Activated CD4-positive, alpha-beta T cell treated with anti-CD3 and anti-CD28 coated beads, Interleukin-2, amount 10 ng/mL, durations not matched to agents 7 days and 5 days (primary cell): ENCODE data around the gene FMNL1. TPM values are rescaled to one million over a fixed set of nuclear protein-coding genes. Genes with fewer than 3 reads are reported as not detected.

Experiments used
- CTCF ChIA-PET: fragments of 350-600 bp; sonication (Branson Sonifier 250); formaldehyde crosslinking; loops from one replicate; lab custom pipeline; 2021; ENCODE audit warnings: antibody characterized with exemption; lab: Charles Lee
- POLR2A ChIA-PET: fragments of 350-600 bp; sonication (Branson Sonifier 250); formaldehyde crosslinking; loops from one replicate; lab custom pipeline; 2021; ENCODE audit warnings: antibody characterized with exemption; lab: Charles Lee
- DNase-seq: peaks from one replicate; pipeline ENCODE4 v3.0.0-alpha.2; 2020
- H3K27ac Mint-ChIP-seq: one replicate; pipeline ENCODE4 v1.8.0; 2021; ENCODE audit warnings: mild to moderate bottlenecking, moderate library complexity, mixed read lengths
- H3K27me3 Mint-ChIP-seq: one replicate; pipeline ENCODE4 v1.8.0; 2021; ENCODE audit warnings: mixed read lengths
- H3K36me3 Mint-ChIP-seq: one replicate; pipeline ENCODE4 v1.8.0; 2021; ENCODE audit warnings: low read depth, mixed read lengths
- H3K4me1 Mint-ChIP-seq: one replicate; pipeline ENCODE4 v1.8.0; 2021; ENCODE audit warnings: mixed read lengths
- H3K4me3 Mint-ChIP-seq: one replicate; pipeline ENCODE4 v1.8.0; 2021; ENCODE audit warnings: mild to moderate bottlenecking, moderate library complexity, mixed read lengths
- H3K9me3 Mint-ChIP-seq: one replicate; pipeline ENCODE4 v1.8.0; 2021; ENCODE audit warnings: mixed read lengths
- total RNA-seq, 2 experiments: library from RNA; stranded (reverse); gene quantifications; one replicate each; pipeline ENCODE4 v1.2.3, GENCODE V29; 2021

FMNL1 gene
- total RNA-seq, 2 experiments from 2014 or later: 391 to 410 TPM

GRCh38 chr17:45230787-45231480, 9.2 kb downstream of the FMNL1 start:
- Mint-ChIP-seq H3K4me1 (peaks cover 90% of the 10 kb centered on the region), H3K27ac (peak overlapping the region; percentile 100), H3K9me3 (no peaks in the 10 kb centered on the region), H3K27me3 (no peaks in the 10 kb centered on the region), H3K4me3 (no peak overlapping the region), H3K36me3 (peaks cover 51% of the 10 kb centered on the region)
- POLR2A ChIA-PET: no interaction called here
- DNase-seq: no peak
- CTCF ChIA-PET: interaction anchor here (0.5 to 6.2 kb wide), 9 partner anchors 12 to 96 kb away, joined by 3 to 64 read pairs (median 8); partner anchors contain the start of gene ACBD4

DNA sequence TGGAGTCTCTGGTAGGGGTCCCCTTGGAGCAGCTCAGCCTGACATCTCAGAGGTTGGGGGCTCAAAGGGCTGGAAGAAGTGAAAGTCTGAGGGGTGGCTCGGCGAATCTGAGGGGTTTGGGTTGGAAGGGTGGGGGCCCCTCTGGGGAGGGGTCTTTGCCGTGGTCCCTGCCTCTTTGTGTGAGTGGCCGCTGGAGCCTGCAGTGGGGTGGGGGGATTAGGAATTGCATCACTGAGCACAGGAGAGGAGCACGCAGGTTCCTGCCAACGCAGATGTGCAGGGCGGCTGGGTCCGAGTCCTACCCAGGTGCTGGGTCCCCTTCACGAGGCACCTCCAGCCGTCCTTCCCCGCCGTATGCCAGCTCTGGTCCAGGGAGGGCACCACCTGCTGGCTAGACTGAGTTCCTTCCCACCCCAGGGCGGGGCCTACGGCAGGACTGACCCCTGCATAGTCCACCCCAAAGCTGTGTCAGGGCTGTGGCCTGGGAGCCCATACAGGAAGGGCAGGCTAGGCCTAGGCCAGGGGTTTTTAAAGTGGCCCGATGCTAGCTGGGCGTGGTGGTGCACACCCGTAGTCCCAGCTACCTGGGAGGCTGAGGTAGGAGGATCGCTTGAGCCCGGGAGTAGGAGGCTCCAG, 9.9 kb downstream of the FMNL1 start:
- peaks cover 85% of the 10 kb centered on the region for H3K4me1 Mint-ChIP-seq

GRCh38 chr17:45232514-45233422, 11.1 kb downstream of the FMNL1 start:
- Mint-ChIP-seq H3K27me3 (no peaks in the 10 kb centered on the region), H3K27ac (peak overlapping the region; percentile 68), H3K9me3 (no peaks in the 10 kb centered on the region), H3K4me1 (peaks cover 81% of the 10 kb centered on the region), H3K4me3 (no peak overlapping the region), H3K36me3 (peaks cover 50% of the 10 kb centered on the region)
- ChIA-PET CTCF (interaction anchor here (0.8 to 5.9 kb wide), 7 partner anchors 13 to 152 kb away, joined by 4 to 64 read pairs (median 8); partner anchors contain the start of gene ACBD4), POLR2A (no interaction called here)
- no peak for DNase-seq

More for the DNA sequence above, 9.9 kb downstream of the FMNL1 start:
- no peaks in the 10 kb centered on the region for H3K27me3 Mint-ChIP-seq
- DNase-seq: no peak
- CTCF ChIA-PET: interaction anchor here (0.5 to 6.2 kb wide), 10 partner anchors 12 to 154 kb away, joined by 3 to 64 read pairs (median 9); partner anchors contain the start of gene ACBD4
- H3K36me3 Mint-ChIP-seq: peaks cover 50% of the 10 kb centered on the region
- peak overlapping the region; percentile 68 for H3K27ac Mint-ChIP-seq
- POLR2A ChIA-PET: no interaction called here
- no peaks in the 10 kb centered on the region for H3K9me3 Mint-ChIP-seq
- H3K4me3 Mint-ChIP-seq: no peak overlapping the region

- Mint-ChIP-seq H3K27ac (peak overlapping the region; percentile 55), H3K4me3 (no peak overlapping the region), H3K36me3 (peaks cover 56% of the 10 kb centered on the region), H3K27me3 (no peaks in the 10 kb centered on the region), H3K4me1 (peaks cover 78% of the 10 kb centered on the region), H3K9me3 (no peaks in the 10 kb centered on the region)
- POLR2A ChIA-PET: no interaction called here
- CTCF ChIA-PET: interaction anchor here (0.8 to 3.5 kb wide), 2 partner anchors 14 to 98 kb away, joined by 5 to 10 read pairs; partner anchors contain the start of gene ACBD4
- DNase-seq: no peak
Measured at GRCh38 chr17:45233423-45233924, 11.8 kb downstream of the FMNL1 start.

GRCh38 chr17:45234641-45235415, 13.1 kb downstream of the FMNL1 start:
- Mint-ChIP-seq H3K9me3 (no peaks in the 10 kb centered on the region), H3K36me3 (peaks cover 67% of the 10 kb centered on the region), H3K27ac (peak overlapping the region; percentile 83), H3K27me3 (no peaks in the 10 kb centered on the region), H3K4me3 (peak overlapping the region; percentile 25), H3K4me1 (peaks cover 70% of the 10 kb centered on the region)
- ChIA-PET CTCF (interaction anchor here (0.6 to 3.5 kb wide), 12 partner anchors 8 to 100 kb away, joined by 3 to 20 read pairs (median 5); partner anchors contain the start of gene ACBD4), POLR2A (interaction anchor here (1.0 kb wide), 1 partner anchor 82 kb away, joined by 3 read pairs; the partner anchor contains the start of gene MAP3K14)
- DNase-seq: peak; percentile 54

- ChIA-PET POLR2A (interaction anchor here (0.6 to 1.0 kb wide), 2 partner anchors 24 to 81 kb away, joined by 3 to 5 read pairs; partner anchors contain the start of gene MAP3K14), CTCF (interaction anchor here (0.6 to 3.5 kb wide), 16 partner anchors 9 to 100 kb away, joined by 3 to 20 read pairs (median 4); partner anchors contain the start of gene ACBD4)
- Mint-ChIP-seq H3K36me3 (peaks cover 72% of the 10 kb centered on the region), H3K27me3 (no peaks in the 10 kb centered on the region), H3K4me1 (peaks cover 62% of the 10 kb centered on the region), H3K9me3 (no peaks in the 10 kb centered on the region), H3K27ac (peak overlapping the region; percentile 83), H3K4me3 (no peak overlapping the region)
- DNase-seq: peak; percentile 84
Measured at GRCh38 chr17:45235416-45236281, 14.0 kb downstream of the FMNL1 start.

DNA sequence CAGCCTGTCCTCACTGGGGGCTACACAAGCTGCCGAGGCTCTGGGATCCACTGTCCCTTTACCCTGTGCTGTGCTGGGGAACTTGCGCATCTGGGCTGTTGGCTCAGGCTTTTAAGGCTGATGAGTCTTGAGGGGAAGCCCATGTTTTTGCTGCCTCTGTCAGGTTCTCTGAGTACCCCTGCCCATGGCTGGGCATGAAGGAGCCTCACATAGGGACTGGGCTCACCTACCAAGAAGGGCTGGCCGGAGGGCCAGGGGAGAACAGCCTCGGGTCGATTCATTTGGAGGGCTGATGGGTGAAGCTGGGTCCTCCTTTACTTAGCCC, 14.6 kb downstream of the FMNL1 start:
- H3K4me3 Mint-ChIP-seq: no peak overlapping the region
- POLR2A ChIA-PET: no interaction called here
- no peaks in the 10 kb centered on the region for H3K27me3 Mint-ChIP-seq
- CTCF ChIA-PET: interaction anchor here (0.5 to 3.5 kb wide), 14 partner anchors 9 to 101 kb away, joined by 3 to 20 read pairs (median 4); partner anchors contain the start of gene ACBD4
- H3K9me3 Mint-ChIP-seq: no peaks in the 10 kb centered on the region
- peaks cover 76% of the 10 kb centered on the region for H3K36me3 Mint-ChIP-seq
- no peak overlapping the region for H3K27ac Mint-ChIP-seq
- peaks cover 62% of the 10 kb centered on the region for H3K4me1 Mint-ChIP-seq
- no peak for DNase-seq

DNA sequence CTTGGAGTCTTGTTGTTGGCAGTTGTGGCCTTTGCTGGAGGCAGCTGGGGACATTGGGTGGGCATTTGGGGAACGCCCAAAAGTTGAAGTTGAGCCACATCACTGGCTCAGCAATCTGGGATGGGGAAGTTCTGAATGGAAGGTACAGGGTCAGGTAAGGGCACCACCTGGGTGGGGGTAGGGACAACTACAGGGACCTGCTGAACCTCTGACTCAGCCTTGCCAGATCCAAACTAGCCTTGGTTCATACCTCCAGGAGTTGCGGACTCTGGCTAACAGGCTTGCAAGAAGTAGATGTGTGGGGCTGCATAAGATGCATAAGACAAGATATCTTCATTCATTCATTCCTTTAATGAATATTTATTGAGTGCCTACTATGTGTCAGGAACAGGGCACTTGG, 16.0 kb downstream of the FMNL1 start:
- Mint-ChIP-seq H3K9me3 (no peaks in the 10 kb centered on the region), H3K36me3 (peaks cover 77% of the 10 kb centered on the region), H3K27ac (peak overlapping the region; percentile 60), H3K4me1 (peaks cover 54% of the 10 kb centered on the region), H3K27me3 (no peaks in the 10 kb centered on the region), H3K4me3 (no peak overlapping the region)
- ChIA-PET CTCF (interaction anchor here (0.6 to 1.0 kb wide), 2 partner anchors 18 to 20 kb away, joined by 3 read pairs; no protein-coding TSS in a partner anchor), POLR2A (no interaction called here)
- DNase-seq: no peak

DNA sequence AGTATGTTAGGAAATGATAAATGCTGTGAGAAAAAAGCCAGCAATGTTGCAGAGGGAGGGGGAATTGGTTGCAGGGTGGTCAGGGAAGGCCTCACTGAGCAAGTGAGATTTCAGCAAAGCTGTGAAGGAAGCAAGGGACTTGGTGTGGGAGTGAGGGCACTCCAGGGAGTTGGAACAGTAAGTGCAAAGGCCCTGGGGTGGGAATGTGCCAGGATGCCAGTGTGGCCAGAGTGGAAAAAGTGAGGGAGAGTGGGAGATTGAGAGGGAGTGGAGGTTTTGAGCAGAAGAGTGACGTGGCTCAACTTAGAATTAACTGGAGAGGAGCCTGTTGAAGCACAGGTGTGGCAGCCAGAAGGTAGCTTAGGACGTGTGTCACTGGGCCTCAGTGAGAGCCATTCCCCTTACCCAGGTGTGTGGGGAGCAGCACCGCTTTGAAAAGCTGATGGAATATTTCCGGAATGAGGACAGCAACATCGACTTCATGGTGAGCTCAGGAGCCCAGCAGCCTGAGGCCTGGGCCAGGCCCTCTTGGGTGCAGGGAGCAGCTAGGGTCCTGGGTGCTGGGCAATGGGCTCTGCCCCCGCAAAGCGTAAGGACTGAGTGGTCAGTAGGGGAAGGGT, 16.6 kb downstream of the FMNL1 start:
- Mint-ChIP-seq H3K36me3 (peaks cover 78% of the 10 kb centered on the region), H3K9me3 (no peaks in the 10 kb centered on the region), H3K4me1 (peaks cover 52% of the 10 kb centered on the region), H3K27me3 (no peaks in the 10 kb centered on the region), H3K4me3 (no peak overlapping the region), H3K27ac (peak overlapping the region; percentile 60)
- ChIA-PET POLR2A (no interaction called here), CTCF (interaction anchor here (0.6 to 1.5 kb wide), 4 partner anchors 17 to 114 kb away, joined by 3 to 4 read pairs (median 3); no protein-coding TSS in a partner anchor)
- no peak for DNase-seq

DNA sequence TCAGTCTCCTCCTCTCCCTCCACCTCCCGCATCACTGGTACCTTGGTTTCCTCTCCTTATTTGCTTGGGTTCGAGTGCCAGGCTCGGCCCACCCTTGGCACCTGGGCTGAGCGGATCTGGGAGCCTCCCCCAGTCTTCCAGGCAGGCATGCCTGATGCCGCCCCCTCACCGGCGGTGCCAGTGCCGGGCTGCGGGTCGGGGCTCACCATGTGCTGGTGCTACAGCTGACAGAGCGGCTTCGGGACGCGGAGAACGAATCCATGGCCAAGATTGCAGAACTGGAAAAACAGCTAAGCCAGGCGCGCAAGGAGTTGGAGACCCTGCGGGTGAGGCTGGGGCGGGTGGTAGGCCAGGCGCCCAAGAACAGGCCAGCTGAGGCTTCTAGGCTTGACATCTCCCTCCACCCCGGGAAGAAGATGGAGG, 19.2 kb downstream of the FMNL1 start:
- Mint-ChIP-seq H3K9me3 (no peaks in the 10 kb centered on the region), H3K4me1 (peaks cover 48% of the 10 kb centered on the region), H3K27ac (peak overlapping the region; percentile 5), H3K36me3 (peaks cover 81% of the 10 kb centered on the region), H3K27me3 (no peaks in the 10 kb centered on the region), H3K4me3 (no peak overlapping the region)
- ChIA-PET POLR2A (no interaction called here), CTCF (interaction anchor here (1.9 kb wide), 1 partner anchor 145 kb away, joined by 5 read pairs; no protein-coding TSS in a partner anchor)
- no peak for DNase-seq
